Fibroblast of skin of left quadriceps (primary cell): Measurements from ENCODE around the gene PRKCA.
A peak's percentile ranks its signal among the peaks of the same experiment; 100 is the strongest.

Experiments used
- DNase-seq, 2 experiments: peaks; one replicate each; pipeline ENCODE4 v3.0.0-alpha.2; 2013; ENCODE audit warnings: low read depth in 2 of 2

Gene PRKCA

DNA sequence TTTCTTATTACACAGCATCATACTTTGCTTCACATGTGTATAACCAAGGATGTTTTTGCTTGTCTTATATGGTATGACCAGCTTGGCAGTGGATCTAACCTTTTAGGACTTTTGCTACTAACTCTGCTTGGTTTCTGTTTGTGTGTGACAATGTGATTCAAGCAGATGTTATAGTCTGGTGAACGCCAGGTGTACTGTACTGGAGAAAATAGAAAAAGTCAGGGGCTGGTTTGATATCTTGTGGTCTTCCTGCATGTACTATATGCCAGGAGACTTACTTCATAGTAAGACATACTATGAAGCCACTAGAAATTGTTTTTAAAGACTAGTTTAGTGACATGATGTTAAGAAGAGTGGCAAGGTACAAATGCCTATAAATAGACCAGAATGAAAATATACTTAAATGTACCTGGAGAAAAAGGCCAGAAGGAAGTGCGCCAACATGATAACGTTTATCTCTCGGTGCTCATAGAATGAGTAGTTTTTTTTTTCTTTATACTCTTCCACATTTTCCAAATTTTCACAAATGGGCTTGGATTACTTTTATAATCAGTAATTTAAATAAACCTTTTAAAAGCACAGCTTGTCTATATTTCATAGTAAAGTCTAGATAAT is 112.3 kb downstream of the PRKCA start:
- no peak for DNase-seq

- DNase-seq = no peak
Observed at GRCh38 chr17:66415366-66416206, 113.2 kb downstream of the PRKCA start.

DNA sequence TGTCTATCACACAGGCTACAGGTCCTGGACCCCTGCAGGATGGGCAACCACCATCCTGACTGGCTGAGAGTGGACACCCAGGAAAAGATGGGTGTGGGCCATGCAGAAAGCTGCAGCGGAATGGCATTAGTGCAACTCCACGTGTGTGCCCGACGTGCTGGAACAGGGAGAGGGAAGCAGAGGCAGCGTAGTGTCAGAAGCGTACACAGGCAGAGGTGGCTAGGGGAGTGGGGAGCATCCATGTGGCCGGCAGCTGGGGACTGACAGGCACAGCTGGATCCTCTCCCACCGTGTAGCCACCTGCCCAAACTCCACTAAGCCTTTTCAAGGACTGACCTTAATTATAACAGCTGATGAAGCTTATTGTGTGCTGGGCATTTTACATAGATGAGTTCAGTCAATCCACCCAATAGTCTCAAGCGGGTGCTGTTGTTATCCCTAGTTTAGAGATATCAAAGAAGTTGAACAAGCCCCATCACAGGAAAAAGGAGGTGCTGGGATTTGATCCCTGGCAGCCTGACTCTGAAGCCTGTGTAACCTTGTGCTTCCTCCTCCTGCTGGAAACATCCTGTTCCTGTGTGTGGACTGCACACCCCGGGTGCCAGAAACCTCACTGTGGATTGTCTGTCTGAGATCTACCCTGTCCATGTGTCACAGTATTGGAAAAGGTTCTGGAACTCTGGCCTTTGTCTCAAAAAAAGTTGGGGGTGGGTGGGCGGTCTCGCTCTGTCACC is 114.0 kb downstream of the PRKCA start:
- no peak for DNase-seq

- no peak for DNase-seq
Observed at GRCh38 chr17:66417300-66417719, 114.9 kb downstream of the PRKCA start.

GRCh38 chr17:66420961-66421371 is 118.6 kb downstream of the PRKCA start:
- DNase-seq = no peak

- DNase-seq = no peak
Observed at GRCh38 chr17:66422186-66422585, 119.8 kb downstream of the PRKCA start.

GRCh38 chr17:66423056-66423955 is 120.9 kb downstream of the PRKCA start:
- DNase-seq = peak; percentile 48 to 50

GRCh38 chr17:66425756-66426396 is 123.5 kb downstream of the PRKCA start:
- no peak for DNase-seq

DNA sequence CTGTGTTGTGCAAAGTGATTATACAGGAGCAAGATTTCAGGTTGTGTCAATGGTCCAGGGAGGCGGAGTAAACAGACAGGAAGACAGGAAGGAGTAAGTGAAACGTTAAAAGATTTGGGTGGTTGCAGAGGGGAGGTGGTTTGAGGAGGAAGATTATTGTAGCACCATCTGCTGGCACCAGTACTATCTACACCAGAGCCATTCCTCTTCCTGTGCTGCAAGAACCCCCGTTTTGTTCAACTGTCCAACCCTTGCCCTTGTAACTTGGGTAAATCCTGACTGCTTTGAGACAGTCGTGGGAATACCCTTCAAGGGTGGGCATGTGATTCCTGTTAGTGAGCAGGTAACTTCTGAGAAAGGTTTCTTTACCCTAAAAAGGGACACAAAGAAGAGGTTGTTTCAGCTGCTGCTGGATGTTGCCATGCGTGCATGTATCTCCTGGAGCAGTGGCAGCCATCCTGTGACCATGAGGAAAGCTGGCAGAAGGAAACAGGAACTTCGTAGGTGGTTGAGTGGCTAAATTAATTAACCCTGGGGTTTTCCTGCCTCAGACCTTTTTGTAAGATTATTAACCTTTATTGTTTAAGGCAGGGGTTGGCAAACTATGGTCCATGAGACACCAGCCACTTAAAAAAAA is 124.1 kb downstream of the PRKCA start:
- DNase-seq = no peak

GRCh38 chr17:66427134-66427533 is 124.7 kb downstream of the PRKCA start:
- no peak for DNase-seq

- DNase-seq = no peak
Observed at GRCh38 chr17:66429680-66430079, 127.3 kb downstream of the PRKCA start.

DNA sequence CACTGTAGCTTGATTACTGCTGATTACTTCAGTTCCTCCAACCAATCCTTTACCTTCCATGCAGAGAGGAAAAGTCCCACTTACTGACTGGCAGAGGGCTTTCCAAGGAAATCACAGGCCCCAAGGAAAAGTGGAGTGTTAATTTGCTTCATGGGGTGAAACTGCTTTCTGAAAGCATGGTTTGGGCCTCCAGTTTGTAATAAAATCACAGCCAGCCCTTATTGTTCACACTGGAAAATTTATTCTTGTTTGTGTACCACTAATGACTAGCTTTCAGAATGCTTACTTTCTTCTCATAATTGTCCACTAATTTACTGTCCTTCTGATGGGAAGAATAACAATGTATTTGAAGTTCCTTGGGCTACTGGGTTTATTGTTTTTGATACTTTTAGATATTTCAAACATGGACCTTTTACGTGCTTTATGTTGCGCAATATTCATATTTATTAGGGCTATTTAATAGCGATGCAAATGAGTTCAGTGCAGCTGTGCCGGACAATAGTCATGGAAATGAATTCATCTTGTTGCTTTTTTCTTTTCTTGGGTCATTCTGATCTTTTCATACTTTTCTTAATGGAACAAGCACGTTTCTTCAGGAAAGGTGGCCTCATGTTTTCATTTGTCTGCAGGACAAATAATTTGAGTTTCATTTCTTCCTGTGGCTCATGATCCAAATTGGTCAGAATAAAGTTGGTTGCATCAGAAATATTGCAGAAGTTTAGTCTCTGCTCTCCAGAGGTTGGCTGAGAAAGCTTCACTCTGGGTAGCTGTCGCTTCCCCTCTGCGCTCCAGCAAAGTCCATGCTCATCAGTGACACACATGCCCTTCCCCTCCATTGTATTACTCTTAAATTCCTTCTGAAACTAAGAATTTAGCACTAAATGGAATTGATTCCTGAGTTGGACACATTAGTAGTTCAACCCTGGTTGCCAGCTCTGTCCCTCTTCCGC is 128.7 kb downstream of the PRKCA start:
- no peak for DNase-seq

GRCh38 chr17:66431910-66432309 is 129.5 kb downstream of the PRKCA start:
- peak; percentile 71 to 77 for DNase-seq

DNA sequence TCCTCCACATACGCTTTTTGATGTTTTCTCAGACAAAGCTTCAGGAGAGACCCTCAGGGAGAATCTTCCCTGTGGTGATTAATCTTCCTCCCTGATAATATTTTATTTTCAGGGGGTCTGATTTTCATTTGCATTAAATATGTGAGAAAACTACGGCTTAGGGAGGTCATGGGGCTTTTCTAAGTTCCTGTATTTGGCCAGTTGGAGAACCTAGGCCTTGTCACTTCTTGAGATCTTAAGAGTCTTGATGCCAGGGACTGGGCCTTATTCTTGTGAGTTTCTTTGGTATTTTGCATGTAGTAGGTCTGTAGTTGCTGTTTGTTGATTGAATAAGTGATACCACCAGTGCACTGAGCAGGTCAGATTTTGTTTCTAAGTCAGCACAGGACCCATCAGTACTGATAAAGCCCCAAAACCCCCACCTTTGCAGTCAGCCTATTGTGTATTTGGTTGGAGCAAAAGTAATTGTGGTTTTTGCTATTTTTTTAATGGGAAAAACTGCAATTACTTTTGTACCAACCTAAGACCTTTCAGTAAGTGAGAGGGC is 130.1 kb downstream of the PRKCA start:
- DNase-seq = no peak

- no peak for DNase-seq
Observed at GRCh38 chr17:66432996-66433551, 130.7 kb downstream of the PRKCA start.

GRCh38 chr17:66435182-66435581 is 132.8 kb downstream of the PRKCA start:
- no peak for DNase-seq

DNA sequence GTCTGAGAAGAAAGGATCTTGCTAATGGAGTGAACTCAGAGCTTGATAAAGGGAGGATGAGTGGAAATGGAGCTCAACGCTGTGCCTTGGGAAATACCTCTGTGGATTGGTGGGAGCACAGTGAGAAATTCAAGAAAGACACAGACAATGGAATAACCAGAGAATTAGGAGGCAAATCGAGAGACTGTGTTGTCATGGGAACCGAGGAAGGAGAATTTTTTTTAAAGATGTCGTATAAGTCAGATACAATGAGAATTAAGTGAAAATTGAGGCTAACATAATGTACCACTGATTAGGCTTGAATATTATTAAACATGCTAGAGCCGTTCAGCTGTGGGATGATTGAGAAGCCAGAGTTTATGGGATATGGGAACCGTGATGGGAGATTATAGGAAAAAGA is 134.2 kb downstream of the PRKCA start:
- no peak for DNase-seq

DNA sequence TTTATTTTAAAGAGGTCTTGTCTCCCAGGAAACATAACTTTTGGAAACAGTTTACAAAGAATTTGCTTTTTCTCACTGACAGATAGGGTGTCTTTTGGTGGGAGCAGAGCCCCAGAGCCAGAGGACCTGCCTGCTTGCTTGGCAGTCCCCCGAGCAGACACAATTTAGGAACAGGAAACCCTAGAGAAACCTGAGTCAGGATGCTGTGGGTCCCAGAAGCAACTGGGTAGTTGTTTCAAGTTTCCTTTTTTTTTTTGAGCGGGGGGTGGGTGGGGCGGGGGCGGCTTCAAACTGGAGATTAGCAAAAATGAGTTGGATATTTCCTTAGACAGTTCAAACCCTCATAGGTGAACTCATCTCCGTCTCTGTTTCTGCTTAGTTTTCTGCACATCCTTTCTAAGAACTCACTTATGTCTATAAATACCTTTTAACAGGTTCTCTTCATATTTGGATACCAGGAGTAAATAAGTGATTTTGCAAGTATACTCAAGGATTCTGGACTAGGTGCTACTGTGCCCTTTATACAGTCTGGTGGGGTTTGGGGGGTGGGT is 135.1 kb downstream of the PRKCA start:
- no peak for DNase-seq

DNA sequence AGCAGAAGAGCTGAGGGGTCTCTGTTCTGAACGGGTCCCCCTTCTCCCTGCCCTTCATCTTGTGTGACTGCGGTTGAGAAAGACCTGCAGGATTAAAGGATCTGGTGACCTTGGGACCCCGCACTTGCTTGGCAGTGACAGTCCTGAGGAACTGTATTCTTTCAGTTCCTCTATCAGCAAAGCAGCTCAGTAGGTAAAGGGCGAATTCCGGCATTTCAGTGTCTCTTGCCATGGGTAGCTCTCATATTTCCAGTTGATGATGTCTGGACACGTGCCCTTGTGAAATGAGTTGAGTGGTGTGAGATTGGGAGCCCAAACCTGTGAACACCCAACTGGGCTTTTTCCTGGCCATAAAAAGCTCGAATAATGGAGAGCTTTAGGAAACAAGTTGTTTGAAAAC is 135.7 kb downstream of the PRKCA start:
- no peak for DNase-seq
